ENCODE results near the gene LRRC75A.

GRCh38 chr17:16423226-16423872 lies 68.6 kb downstream of the LRRC75A start:
- TF ChIP-seq EP300 (IDR thresholded peaks at IDR 0.05), result no peak
- no peak for TF ChIP-seq CTCF (IDR thresholded peaks at IDR 0.05)
- TF ChIP-seq POLR2AphosphoS5 (IDR thresholded peaks at IDR 0.05), result no peak
